T follicular helper cell (primary cell): ENCODE measurements around the gene AOAH.
"Not testable (repeated sequence)": the region's sequence is repeated elsewhere in the genome, so short reads cannot be mapped to it uniquely, and the experiment has no call there.

ENCODE experiments used
- DNase-seq: peaks from one replicate; pipeline ENCODE4 v3.0.0-alpha.2; 2020; ENCODE audit warnings: low read depth

Gene AOAH

DNA sequence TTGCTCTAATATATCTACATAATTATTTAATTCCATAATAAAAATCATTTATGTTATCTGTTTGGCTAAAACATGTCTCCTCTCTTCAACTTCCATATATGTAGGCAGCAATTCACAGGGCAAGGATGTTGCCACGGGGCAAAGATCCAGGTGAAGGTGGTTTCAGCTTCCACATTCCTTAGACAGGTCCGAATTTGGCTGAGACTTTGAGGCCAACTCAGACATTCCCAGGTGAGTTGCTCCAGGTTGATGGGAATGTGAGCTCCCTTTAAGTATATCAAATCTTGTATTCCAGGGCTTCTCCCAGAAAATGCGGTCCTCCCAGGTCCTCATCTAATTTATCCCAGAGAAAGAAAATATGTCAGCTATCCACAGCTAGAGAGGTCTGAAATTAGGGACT, 15.1 kb upstream of the AOAH start:
- no peak for DNase-seq

- DNase-seq, result no peak
Observed at GRCh38 chr7:36736899-36737211, 12.6 kb upstream of the AOAH start.

GRCh38 chr7:36736090-36736898, 12.0 kb upstream of the AOAH start:
- no peak for DNase-seq

- no peak for DNase-seq
Observed at GRCh38 chr7:36735172-36735571, 10.9 kb upstream of the AOAH start.

- no peak for DNase-seq
Observed at GRCh38 chr7:36734731-36735130, 10.4 kb upstream of the AOAH start.

GRCh38 chr7:36733411-36733810, 9.1 kb upstream of the AOAH start:
- DNase-seq, result no peak

DNA sequence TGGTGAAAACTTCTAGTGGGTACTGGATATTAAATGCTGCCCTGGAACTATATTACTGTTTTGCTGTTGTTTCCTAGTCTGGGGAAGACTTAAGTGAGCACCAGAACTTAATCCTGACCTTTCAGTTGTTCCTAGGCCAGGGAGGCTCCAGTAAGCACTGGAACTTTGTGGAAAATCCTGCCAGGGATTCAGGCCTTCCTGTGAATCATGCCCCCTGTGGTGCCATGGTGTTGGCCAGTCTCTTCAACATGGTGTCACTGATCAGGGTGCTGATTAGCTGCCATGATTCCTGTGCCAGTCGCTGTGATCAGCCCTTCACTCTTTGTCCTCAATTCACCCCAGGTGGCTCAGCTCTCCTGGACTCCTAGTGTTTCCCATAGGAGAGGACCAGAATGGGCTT, 8.5 kb upstream of the AOAH start:
- no peak for DNase-seq

GRCh38 chr7:36730046-36730445, 5.8 kb upstream of the AOAH start:
- DNase-seq, result no peak

DNA sequence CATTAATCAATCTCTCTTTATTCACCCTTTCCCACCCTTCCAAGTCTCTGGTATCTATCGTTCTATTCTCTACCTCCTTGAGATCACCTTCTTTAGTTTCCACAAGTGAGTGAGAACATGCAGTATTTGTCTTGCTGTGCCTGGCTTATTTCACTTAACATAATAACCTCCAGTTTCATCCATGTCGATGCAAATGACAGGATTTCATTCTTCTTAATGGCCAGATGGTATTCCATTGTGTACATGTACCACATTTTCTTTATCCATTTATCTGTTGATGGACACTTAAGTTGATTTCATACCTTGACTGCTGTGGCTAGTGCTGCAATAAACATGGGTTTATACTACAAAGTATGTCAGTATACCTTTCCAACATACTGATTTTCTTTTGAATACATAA, 3.8 kb upstream of the AOAH start:
- DNase-seq, result no peak

DNA sequence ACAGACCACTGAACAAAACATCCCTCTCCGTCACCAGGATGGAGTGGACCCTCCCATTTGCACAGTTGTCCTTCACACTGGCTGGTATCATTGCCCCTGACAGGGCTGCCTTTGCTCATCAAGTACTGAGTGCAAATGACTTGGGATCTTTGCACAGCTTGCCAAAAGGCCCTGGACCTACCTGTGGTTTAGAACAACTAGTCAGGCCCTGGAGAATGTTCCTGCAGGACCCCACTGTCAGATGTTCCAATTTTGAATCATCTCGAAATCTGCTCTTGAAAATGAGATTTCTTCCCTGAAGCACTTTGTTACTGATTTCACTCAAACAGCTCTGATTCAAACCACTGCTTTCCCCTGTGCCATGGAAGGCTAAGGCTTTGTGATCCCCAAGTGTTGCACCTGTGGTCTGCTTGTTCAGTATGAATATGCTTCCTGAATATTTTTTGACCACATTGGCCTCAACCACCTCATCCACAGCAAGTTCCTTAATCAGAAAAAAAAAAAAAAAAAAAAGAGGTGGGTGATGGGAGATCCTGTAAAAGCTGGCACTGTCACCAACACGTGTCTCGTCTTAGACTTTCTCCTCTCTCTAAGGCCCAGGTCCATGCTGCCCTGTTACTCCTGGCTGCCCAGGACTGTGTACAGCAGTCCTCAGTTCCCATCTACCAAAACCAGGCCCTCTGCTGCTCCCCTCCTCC, 2.7 kb upstream of the AOAH start:
- DNase-seq, result no peak

GRCh38 chr7:36726311-36726710, 2.0 kb upstream of the AOAH start:
- DNase-seq, result no peak

GRCh38 chr7:36724996-36725395, 702 bp upstream of the AOAH start:
- DNase-seq, result no peak

GRCh38 chr7:36723291-36723690, 1.0 kb downstream of the AOAH start:
- no peak for DNase-seq

DNA sequence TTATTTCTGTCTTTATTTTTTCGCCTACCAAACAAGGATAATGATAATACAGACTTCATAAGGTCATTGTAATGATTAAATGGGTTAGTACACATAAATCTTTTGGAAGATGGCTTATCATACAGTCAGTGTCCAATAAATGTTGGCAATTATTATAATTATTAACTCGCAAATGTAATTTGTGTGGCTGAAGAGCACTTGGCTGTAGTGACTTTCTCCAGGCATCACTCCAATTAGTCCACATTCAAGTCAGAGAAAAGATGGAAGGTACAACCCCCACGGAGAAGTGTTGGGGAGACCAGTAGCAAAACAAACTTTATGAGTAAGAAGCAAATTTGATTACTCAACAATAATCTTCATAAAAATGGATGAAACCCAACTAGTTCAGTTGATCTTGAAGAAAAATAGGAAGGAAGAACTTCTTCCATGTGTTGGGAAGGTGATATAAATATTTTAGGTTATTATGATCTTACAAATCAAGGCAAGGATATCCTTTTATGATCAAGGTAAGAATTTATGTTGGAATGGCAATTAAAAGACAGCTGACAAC, 5.1 kb downstream of the AOAH start:
- no peak for DNase-seq

DNA sequence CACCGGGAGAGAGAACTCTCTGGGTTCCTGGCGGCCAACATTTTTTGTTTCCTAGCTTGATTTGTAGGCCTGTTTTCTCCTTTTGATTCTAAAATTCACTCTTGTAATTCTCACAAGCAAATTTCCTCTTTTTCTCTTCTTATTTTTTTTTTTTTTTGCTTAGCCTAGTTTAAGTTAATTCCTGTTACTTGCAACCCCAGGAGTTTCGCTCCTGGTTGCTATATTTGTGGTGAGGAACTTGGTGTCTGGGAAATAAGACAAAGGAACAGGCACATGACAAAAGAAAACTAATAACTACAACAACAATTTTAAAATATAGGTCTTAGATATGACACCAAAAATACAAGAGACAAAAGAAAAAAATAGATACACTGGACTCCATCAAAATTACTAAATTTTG, 6.7 kb downstream of the AOAH start:
- DNase-seq, result no peak

DNA sequence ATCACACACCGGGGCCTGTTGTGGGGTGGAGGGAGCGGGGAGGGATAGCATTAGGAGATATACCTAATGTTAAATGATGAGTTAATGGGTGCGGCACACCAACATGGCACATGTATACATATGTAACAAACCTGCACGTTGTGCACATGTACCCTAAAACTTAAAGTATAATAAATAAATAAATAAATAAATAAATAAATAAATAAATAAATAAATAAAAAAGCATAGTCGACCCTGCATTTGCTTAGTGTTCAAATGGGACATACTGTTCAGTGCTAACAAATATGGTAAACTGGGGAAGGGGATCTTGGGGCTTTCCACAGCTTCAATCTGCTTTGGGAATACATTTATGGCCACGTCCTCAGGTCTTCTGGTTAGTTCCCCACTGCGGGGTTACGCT, 7.5 kb downstream of the AOAH start:
- DNase-seq, result not testable (repeated sequence)

DNA sequence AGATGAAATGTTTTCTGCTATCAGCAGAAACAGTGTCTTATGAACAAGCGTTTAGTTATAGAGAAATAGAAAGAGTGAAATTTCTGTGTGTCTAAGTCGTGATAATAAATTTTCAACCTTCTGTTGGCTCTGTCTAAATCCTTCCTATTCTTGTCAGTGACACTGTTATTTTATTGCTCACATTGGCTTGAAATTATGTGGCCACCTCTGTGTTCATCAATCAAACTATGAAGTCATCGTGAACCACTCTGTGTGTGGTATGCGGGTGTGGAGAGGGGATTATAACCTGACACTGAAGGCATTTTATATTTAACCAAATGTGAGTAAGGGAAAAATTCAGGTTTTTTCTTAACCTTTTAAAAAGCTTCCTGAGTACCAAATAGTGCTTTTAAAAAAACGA, 12.3 kb downstream of the AOAH start:
- no peak for DNase-seq

DNA sequence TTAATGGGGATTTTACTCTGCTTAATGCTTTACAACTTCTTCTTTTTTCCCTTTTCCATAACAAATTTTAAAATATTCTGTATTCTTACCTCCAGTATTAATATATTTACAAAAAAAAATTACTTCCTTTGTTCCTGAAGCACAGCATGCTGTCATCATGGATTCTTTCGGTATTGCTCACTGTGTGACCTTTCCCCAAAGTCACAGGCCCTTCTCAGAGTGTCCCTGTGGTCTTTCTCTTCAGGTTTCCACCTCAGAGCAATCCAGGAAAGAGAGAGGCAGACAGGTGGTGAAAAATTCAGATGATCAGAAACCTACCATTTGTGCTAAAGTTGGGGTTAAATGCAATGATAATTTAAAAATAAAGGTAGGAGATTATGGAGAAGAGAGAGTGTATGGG, 13.0 kb downstream of the AOAH start:
- DNase-seq, result no peak

- no peak for DNase-seq
Observed at GRCh38 chr7:36710186-36710791, 14.0 kb downstream of the AOAH start.

DNA sequence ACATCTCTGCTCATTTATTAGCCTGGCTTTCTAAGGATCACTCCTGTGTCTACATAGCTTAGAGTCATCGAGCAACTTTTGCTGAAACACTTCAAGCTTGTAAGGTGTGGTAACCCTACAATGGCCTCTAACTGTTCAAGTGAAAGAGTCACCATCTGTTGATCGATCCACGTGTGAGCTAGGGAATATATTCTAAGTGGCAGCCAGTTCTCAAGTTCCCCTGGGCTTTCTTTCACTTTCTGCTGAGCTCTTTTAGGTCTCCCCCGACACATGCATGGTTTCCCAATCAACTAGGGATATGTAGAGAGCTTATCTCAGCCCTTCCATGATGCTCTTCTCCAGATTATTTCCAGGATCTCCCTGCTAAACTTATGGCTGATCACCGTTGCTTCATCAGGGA, 15.5 kb downstream of the AOAH start:
- DNase-seq, result no peak

DNA sequence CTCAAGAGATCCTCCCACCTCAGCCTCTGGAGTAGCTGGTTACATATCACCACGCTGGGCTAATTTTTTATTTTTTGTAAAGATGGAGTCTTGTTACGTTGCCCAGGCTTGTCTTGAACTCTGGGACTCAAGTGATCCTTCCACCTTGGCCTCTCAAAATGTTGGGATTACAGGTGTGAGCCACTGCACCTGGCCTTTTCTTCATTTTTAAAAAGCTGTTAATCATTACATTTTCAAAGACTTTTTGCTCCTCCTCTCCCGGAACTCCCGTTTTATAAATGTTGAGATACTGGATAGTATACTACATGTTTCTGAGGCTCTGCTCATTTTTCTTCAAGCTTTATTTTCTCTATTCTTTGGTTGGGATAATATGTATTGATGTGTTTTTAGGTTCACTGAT, 16.4 kb downstream of the AOAH start:
- DNase-seq, result no peak

DNA sequence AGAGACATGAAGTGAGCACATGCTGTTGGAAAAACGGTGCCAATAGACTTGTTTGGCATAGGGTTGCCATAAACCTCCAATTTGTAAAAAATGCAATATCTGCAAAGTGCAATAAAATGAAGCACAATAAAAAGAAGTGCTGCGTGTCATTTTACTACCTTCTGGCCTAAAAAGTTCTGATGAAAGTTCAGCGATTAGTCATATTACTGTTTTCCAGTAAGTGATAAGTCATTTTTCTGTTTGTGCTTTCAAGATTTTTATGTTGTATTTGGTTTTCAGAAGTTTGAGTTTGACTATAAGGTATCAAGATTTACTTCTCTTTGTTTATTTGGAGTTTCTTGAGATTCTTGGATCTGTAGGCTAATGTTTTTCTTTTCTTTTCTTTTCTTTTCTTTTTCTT, 16.8 kb downstream of the AOAH start:
- no peak for DNase-seq

- not testable (repeated sequence) for DNase-seq
Observed at GRCh38 chr7:36703860-36704259, 20.4 kb downstream of the AOAH start.
